ENCODE data around the gene TSN. TPM values are rescaled to one million over a fixed set of nuclear protein-coding genes. Genes with fewer than 3 reads are reported as not detected.

TSN gene
- total and polyA plus RNA-seq, 10 of the 15 experiments (the other 5 are each of a cell fraction or from before 2014, with no cell fraction given), result 45.6 to 102 (median 59.2) TPM

DNA sequence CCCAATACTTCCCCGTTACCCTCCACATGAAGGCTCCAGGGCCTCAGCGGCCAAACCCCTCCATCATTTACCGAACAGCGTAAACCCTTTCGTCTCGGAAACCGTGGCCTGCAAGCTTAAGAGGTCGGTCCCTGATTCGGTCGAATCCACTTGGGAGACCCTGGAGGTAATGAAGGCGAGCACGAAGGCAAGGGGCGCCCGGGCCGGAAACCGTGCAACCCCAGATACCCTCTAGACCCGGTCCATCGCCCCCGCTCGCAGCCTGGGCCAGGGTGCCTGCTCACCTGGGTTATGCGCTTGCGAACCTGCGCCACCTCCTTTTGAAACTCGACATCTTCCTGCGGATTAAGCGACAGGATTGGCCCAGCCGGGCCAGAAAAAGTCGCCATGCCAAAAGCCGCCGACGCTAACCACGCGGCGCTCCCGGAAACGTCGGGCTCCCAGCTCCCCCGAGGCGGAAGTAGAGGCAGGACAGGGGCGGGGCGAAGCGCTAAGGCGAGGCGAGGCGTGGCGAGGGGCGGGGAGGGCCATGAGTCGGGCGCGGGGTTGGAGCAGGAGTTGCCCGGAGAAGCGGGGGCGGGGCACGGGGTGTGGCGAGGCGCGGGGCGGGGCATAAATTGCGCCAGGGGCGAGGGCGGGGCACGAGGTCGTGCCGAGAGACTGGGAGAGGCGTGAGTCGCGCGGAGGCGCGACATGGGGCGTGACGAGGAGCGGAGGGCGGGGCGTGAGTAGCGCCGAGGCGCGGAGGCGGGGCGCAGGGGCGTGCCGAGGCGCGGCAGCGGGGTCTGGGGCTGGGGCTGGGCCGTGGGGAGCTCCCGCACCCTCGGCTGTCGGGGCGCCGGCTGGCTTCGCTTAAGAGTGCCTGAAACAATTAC lies 18.8 kb upstream of the TSN start, which contains the start of gene NIFK:
TSS of gene NIFK (minus strand) at position 414 of the 875 bp plus-strand sequence. CDS start at position 389, 25 bp downstream.
- no peaks in the 10 kb centered on the region for H3K27me3 ChIP-seq (replicated peaks in 1 of 2; ENCODE audit: control insufficient read depth in 2 of 2, insufficient read depth in 2 of 2, low read length in 1 of 2)
- no peaks in the 10 kb centered on the region; the same call in 1 of the 2 replicates for H3K4me1 ChIP-seq (ENCODE audit: control insufficient read depth, insufficient read depth, low read length)
- H3K36me3 ChIP-seq (ENCODE audit: control insufficient read depth in 2 of 2, insufficient read depth in 2 of 2, low read length in 1 of 2), result peaks cover under 1 to 17% of the 10 kb centered on the region in 2 experiments; a peak in 2 of 4 replicates
- SMC1A ChIA-PET (ENCODE audit: uncharacterized antibody, unreplicated experiment), result interaction anchor here (1.3 to 1.9 kb wide), 3 partner anchors 13 to 208 kb away, joined by 3 to 5 read pairs (median 4); no protein-coding TSS in a partner anchor
- ATAC-seq (peak; percentile 97), FAIRE-seq (peak; percentile 89), DNase-seq (ENCODE audit: low read depth, low spot score) (peak; percentile 89)
- CTCF ChIA-PET, result interaction anchor here (0.6 to 1.6 kb wide), 6 partner anchors 11 to 334 kb away, joined by 3 to 6 read pairs (median 4); partner anchors contain the start of genes RNU4ATAC and TSN
- in situ Hi-C loops (cut with MboI), result no loop called here
- H3K27ac ChIP-seq (ENCODE audit: control insufficient read depth, insufficient read depth), result peak within 1 kb of the TSS; percentile 90
- RAD21 ChIA-PET (ENCODE audit: unreplicated experiment), result interaction anchor here (0.6 to 1.0 kb wide), 2 partner anchors 69 to 233 kb away, joined by 3 read pairs; no protein-coding TSS in a partner anchor
- H4K20me1 ChIP-seq (ENCODE audit: control insufficient read depth, insufficient read depth), result no peaks in the 10 kb centered on the region
- POLR2A ChIA-PET, result interaction anchor here (0.6 to 2.9 kb wide), 13 partner anchors 7 to 295 kb away, joined by 3 to 19 read pairs (median 4); partner anchors contain the start of genes CLASP1 and RNU4ATAC
- H3K79me2 ChIP-seq (ENCODE audit: control insufficient read depth, insufficient read depth, low read length), result peaks cover 31% of the 10 kb centered on the region
- H3K4me2 ChIP-seq (ENCODE audit: control insufficient read depth, insufficient read depth), result peak within 1 kb of the TSS; percentile 68
- BruUV-seq (replicated peaks), result no TSS peak
- intact Hi-C loops (cut with micrococcal nuclease; ENCODE audit: unreplicated experiment), result loop anchor here (1.0 to 5.0 kb wide), 2 partner anchors 87 to 204 kb away; partner anchors contain the start of genes CLASP1 and RNU4ATAC
- peak within 1 kb of the TSS; percentile 86 for H3K4me3 ChIP-seq
- H3K9me3 ChIP-seq (replicated peaks; ENCODE audit: control insufficient read depth, insufficient read depth, low read length), result no peaks in the 10 kb centered on the region
- peak within 1 kb of the TSS; percentile 85 for H2AFZ ChIP-seq (ENCODE audit: control insufficient read depth, low read depth, low read length)
- peak within 1 kb of the TSS; percentile 97 for H3K9ac ChIP-seq (ENCODE audit: control insufficient read depth, insufficient read depth, low read length)
- 2% methylated on average over 51 of the region's 93 CpGs for WGBS (ENCODE audit: insufficient coverage, insufficient replicate concordance, low lambda C conversion rate, missing lambda C conversion rate)
- no peak for TF ChIP-seq ATF7 (IDR thresholded peaks at IDR 0.05; ENCODE audit: low read depth)
- TF ChIP-seq HDAC2 (IDR thresholded peaks at IDR 0.05), result no peak
- TF ChIP-seq SIN3A (IDR thresholded peaks at IDR 0.05; ENCODE audit: low read depth, low read length), result peak; percentile 83
- peak in 1 of 2 experiments; percentile 45; a peak in 1 of 3 replicates for TF ChIP-seq EGR1 (IDR thresholded peaks at IDR 0.05; ENCODE audit: borderline replicate concordance in 1 of 2, low read depth in 2 of 2, low read length in 2 of 2)
- TF ChIP-seq, protein P1, sequence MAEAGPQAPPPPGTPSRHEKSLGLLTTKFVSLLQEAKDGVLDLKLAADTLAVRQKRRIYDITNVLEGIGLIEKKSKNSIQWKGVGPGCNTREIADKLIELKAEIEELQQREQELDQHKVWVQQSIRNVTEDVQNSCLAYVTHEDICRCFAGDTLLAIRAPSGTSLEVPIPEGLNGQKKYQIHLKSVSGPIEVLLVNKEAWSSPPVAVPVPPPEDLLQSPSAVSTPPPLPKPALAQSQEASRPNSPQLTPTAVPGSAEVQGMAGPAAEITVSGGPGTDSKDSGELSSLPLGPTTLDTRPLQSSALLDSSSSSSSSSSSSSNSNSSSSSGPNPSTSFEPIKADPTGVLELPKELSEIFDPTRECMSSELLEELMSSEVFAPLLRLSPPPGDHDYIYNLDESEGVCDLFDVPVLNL (IDR thresholded peaks at IDR 0.05; ENCODE audit: low read depth, low read length), result no peak
- no peak for TF ChIP-seq YBX1 (IDR thresholded peaks at IDR 0.05)
- TF ChIP-seq CREM (IDR thresholded peaks at IDR 0.05; ENCODE audit: low read depth), result peak; percentile 85
- peak; percentile 44 for TF ChIP-seq E2F8 (IDR thresholded peaks at IDR 0.05; ENCODE audit: low read depth, partially characterized antibody)
- peak; percentile 86 for TF ChIP-seq GABPA (IDR thresholded peaks at IDR 0.05; ENCODE audit: low read depth)
- TF ChIP-seq POU2F2 (IDR thresholded peaks at IDR 0.05; ENCODE audit: borderline replicate concordance, low read depth, low read length), result no peak
- peak; percentile 69 for TF ChIP-seq E4F1 (IDR thresholded peaks at IDR 0.05; ENCODE audit: borderline replicate concordance, partially characterized antibody)
- no peak for TF ChIP-seq ZNF274 (IDR thresholded peaks at IDR 0.05; ENCODE audit: insufficient read depth, insufficient read length)
